ENCODE results near the gene L3MBTL1.
"Not testable (repeated sequence)": the region's sequence is repeated elsewhere in the genome, so short reads cannot be mapped to it uniquely, and the experiment has no call there.

L3MBTL1 gene

DNA sequence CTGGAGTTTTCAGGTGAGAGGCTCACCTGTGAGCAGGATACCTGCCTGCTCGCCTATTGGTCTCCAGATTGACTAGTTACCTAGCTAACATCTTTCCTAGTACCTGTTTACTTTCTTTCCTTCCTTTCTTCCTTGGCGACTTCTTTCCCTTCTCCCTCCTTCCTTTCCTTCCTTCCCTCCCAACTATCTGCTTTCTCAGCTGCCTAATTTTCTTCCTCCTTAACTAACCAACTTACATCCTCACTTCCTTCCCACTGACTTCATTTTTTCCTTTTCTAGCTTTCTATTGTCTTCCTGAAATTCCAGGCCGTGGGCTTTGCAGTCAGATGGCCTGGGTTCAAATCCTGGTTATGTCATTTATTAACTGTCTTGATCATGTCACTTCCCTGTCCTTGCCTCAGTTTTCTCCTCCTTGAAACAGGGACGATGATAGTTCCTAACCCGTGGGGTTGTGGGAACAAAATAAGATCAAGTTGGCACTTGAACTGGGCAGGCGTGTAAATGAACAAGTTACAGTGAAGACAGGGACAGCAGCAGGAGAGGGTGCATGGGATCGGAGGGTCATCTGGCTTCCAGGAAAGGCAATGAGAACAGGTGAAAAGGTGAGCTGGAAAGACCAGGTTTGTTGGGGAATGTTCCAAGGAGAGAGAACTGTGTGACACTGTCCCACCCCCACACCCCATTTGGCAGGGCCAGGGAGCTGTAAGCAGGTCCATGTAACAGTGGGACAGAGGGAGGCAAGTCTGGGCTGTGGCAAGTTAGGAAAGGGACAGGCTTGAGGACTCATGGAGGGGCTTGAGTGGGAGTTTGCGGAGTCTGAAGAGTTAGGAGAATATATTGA is 51.9 kb downstream of the L3MBTL1 start:
- no peak for DNase-seq (ENCODE audit: low read depth)

DNA sequence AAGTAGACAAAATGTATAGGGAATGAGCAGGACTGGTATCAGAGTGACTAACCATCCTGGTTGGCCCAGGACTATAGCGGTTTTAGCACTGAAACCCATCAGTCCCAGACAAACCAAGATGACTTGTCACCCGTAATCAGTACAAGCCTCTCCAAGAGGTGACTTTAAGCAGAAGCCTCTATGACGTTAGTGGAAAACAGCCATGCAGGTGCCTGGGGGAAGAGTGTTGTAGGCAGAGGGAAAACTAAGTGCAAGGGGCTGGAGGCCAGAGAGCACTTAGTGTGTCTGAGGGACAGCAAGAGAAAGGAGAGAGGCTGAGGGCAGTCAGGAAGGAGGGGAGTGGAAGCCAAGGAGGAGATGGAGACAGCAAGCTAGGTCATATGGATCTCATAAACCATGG is 53.5 kb downstream of the L3MBTL1 start:
- no peak for DNase-seq (ENCODE audit: low read depth)

GRCh38 chr20:43563429-43563828 is 55.9 kb downstream of the L3MBTL1 start:
- no peak for DNase-seq (ENCODE audit: low read depth)

GRCh38 chr20:43563991-43564390 is 56.5 kb downstream of the L3MBTL1 start:
- no peak for DNase-seq (ENCODE audit: low read depth)

DNA sequence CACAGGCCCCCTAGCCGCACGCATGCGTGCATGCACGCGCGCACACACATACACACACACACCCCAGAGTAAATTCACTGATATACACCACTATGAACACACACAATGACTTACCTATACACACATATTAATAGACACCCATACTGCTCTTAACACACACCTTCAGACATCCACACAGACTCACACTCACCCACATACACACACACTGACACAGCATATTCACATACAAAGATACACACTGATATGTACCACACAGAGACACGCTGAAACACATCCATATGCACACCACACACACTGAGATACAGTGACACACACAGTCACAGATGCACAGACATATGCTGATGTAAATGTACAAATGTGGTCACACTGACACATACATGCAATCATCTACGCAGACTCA is 57.0 kb downstream of the L3MBTL1 start:
- DNase-seq (ENCODE audit: low read depth) = no peak

DNA sequence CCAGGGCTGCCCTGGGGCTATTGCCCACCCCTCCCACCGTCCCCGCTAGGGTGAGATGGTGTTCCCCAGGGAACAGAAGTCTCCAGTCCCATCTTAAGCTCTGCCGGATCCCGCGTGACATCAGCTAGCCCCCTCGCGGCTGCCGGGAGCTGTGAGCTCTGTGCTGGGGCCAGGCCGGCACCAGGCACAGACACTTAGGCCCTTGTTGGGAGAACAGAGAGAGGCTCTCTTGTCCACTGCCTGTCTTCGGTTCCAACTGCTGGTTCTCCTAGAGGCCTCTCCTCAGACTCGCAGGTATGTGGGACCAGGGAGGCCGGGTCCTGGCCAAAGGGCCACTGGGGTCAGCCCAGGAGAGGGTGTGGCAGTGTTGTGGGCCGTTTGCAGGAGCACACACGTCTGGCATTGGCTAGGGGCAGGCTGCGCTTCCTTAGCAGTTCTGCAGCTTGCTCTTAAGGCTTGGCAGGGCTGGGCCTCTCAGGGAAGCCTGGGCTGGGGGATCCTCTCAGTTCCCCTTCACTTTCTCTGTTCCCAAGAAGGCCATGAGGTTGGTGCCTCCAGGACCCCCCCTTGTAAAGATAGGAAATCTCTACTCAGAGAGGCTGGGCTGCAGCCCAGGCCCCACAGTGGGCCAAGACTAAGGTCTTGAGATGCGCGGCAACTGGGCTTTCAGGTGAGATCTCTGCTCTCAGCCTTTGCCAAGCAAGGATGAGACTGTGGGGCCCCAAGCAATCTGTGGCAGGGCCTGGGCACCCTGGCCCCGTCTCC is 57.7 kb downstream of the L3MBTL1 start:
- no peak for DNase-seq (ENCODE audit: low read depth)

- no peak for DNase-seq (ENCODE audit: low read depth)
These were observed 58.2 kb downstream of the L3MBTL1 start for GRCh38 chr20:43565758-43566104.

- no peak for DNase-seq (ENCODE audit: low read depth)
These were observed 60.0 kb downstream of the L3MBTL1 start for GRCh38 chr20:43567477-43567876.

DNA sequence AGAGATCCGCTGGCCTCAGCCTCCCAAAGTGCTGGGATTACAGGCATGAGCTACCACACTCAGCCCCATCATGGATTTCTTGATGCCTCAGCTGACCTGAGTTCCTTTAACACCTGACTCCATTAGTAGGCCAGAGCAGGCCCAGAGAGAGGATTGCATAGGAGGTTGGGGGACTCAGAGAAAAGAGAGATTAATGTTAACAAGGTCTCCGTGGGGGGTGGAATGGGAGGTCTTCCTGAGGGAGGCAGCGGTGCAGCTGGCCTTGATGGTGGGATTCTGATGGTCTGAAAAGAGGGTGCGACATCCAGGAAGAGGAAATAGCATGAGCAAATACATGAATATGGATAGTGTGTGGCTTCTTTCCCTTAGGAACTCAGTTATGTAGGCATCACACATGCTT is 61.2 kb downstream of the L3MBTL1 start:
- DNase-seq (ENCODE audit: low read depth) = no peak

GRCh38 chr20:43569282-43569681 is 61.8 kb downstream of the L3MBTL1 start:
- no peak for DNase-seq (ENCODE audit: low read depth)

GRCh38 chr20:43570496-43570895 is 63.0 kb downstream of the L3MBTL1 start:
- no peak for DNase-seq (ENCODE audit: low read depth)

DNA sequence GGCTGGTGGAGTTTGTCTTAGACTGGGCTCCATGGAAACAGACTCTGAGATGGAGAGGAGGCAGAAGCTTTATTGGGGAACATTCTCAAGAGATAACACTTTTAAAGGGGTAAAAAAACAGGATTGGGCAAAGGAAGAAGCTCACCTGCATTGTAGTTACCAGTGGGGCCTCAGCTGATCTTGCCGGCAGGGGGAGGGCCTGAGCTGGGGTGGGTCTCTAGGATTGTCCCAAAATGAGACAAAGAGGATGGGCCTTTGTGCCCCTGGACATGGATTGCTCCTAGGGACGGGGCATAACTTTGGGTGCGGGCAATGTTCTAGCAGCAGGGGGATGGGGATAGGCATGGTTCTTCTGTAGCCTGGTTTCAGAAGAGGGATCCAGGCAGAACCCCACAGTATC is 63.8 kb downstream of the L3MBTL1 start:
- DNase-seq (ENCODE audit: low read depth) = no peak

DNA sequence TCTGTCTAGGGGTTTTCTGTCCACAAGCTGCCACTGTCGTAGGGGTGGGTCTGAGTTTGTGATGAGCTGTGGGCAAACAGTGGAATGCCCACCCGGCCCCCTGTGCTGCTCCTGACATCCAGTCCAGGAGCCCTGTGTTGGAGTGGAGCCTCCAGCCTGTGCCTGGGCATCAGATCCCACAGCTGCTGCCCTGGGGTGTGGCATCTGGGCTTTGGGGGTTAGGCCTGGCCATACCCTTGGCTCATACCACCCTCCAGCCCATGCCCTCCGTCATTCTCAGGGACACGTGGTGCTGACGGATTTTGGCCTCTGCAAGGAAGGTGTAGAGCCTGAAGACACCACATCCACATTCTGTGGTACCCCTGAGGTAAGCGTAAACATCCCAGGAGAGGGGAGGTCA is 64.3 kb downstream of the L3MBTL1 start:
- DNase-seq (ENCODE audit: low read depth) = no peak

GRCh38 chr20:43572891-43573290 is 65.4 kb downstream of the L3MBTL1 start:
- DNase-seq (ENCODE audit: low read depth) = no peak

- no peak for DNase-seq (ENCODE audit: low read depth)
These were observed 68.6 kb downstream of the L3MBTL1 start for GRCh38 chr20:43576108-43576507.

GRCh38 chr20:43579861-43580793 is 72.6 kb downstream of the L3MBTL1 start:
- no peak for DNase-seq (ENCODE audit: low read depth)

DNA sequence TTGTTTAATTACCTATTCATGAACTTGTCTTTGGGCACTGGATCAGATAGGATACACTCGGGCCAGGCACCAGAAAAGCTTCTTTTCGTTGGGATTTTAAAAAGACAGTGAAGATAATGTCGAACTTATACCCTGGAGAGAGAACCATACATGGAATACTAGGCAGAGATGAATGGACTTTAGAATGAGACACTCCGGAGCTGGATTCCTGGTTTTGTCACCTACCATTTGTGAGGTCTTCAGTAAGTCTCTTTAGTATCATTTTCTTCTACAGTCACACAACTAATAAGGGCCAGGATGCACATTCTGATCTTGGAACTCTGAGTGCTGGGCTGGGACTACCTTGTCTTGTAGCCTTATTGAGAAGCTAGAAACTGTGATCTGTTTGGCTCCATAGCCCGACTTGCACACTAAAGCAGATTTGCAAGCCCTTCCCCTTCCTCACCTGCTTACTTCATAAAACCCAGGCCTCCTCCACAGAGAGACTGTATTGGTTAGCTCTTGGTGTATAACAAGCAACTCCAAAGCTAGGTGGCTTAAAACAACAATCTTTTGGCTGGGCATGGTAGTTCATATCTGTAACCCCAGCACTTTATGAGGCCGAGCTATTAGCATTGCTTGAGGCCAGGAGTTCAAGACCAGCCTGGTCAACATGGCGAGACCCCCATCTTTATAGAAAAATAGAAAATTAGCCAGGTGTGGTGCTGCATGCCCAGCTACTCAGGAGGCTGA is 75.8 kb downstream of the L3MBTL1 start:
- no peak for DNase-seq (ENCODE audit: low read depth)

GRCh38 chr20:43583982-43584432 is 76.5 kb downstream of the L3MBTL1 start:
- no peak for DNase-seq (ENCODE audit: low read depth)

- no peak for DNase-seq (ENCODE audit: low read depth)
These were observed 77.1 kb downstream of the L3MBTL1 start for GRCh38 chr20:43584448-43585136.

DNA sequence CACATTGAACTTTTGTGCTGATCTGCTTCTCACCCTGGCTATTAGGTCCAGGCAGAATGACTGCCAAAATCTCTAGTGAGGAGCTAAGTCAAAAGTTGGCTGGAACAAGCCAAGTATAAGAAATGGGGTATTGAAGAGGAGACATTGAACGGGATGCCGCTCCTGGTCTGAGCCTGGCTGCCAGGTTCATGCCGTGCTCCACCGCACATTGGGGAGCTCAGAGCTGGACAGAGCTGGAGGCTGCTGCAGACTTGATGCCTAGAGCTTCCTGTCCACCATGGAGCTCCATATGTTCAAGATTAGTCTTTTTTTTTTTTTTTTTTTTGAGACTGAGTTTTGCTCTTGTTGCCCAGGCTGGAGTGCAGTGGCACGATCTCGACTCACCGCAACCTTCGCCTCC is 79.1 kb downstream of the L3MBTL1 start:
- DNase-seq (ENCODE audit: low read depth) = no peak

GRCh38 chr20:43588526-43588925 is 81.0 kb downstream of the L3MBTL1 start:
- DNase-seq (ENCODE audit: low read depth) = not testable (repeated sequence)

All from T follicular helper cell (primary cell).